Measurements from ENCODE around the gene ELL.

- TF ChIP-seq CTCF (IDR thresholded peaks at IDR 0.05 in 8 of 11, conservative IDR thresholded peaks at IDR 0.05 in 3 of 11) (no peak), POLR2AphosphoS5 (IDR thresholded peaks at IDR 0.05) (no peak)
These were observed 75.0 kb downstream of the ELL start for GRCh38 chr19:18446811-18447359.

All from spleen (tissue), 7 donors.